ENCODE data around the gene KRT13.
A peak's percentile ranks its signal among the peaks of the same experiment; 100 is the strongest.
"Not testable (repeated sequence)": the region's sequence is repeated elsewhere in the genome, so short reads cannot be mapped to it uniquely, and the experiment has no call there.

The KRT13 gene

DNA sequence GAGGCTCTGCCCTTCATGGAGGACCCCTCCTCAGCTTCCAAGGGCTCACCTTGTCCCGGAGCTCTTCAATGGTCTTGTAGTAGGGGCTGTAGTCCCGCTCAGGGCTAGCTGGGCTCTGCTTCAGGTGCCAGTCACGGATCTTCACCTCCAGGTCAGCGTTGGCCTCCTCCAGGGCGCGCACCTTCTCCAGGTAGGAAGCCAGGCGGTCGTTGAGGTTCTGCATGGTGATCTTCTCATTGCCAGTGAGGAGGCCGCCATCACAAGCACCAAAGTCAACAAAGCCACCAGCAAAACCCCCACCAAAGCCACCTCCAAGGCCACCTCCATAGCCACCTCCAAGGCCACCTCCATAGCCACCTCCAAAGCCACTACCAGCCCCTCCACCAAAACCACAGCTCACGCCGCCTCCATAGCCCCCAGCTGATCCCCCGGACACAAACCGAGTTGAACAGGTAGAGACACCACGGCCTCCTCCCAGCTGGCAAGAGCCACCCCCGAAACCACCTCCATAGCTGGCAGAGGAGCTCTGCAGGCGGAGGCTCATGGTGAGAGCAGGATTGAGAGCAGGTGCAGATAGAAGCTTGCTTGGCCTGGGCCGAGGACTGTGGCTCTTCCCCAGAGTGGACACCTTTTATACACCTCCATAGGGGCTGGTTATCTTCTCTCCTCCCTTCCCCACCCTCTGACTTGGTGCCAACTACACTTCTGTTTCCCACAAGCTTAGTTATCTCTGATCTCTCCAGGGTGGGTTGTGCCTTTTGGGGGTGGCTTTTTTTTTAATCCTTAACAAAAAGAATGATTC lies at the start of gene KRT13:
KRT13 (minus strand) TSS at position 606 of the 802 bp plus-strand sequence; CDS start at position 544, 62 bp downstream.
- DNase-seq, result no peak

DNA sequence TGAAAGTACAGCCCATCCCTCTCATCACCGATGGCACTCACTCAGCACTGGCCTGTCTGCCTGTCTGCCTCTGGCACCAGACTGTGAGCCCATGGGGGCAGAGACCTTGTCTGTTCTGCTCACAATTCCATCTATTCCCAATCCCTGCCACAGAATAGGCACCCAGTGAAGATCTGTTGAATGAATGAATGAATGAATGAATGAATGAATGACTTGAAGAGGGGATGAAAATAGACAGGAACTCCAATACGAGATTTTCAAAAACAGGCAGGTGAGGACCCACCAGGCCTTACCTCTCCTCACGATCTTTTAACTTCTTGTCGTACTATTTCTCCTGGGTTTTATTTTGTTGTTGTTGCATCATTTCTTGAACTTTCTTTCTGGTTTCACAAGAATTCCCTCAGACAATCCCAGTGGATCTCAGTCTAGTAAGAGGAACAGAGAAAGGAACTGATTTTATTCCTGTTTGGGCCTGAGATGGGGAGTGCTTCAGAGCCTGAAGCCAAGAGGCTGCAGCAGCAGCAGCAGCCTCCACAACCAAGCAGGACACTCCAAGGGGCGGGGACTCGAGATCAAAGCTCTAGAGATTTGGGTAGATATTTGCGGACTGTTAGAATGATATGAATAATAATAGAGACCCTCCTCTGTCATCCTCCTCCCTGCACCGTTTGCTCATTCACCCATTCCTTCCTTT lies 48.7 kb upstream of the KRT13 start:
- DNase-seq, result no peak

DNA sequence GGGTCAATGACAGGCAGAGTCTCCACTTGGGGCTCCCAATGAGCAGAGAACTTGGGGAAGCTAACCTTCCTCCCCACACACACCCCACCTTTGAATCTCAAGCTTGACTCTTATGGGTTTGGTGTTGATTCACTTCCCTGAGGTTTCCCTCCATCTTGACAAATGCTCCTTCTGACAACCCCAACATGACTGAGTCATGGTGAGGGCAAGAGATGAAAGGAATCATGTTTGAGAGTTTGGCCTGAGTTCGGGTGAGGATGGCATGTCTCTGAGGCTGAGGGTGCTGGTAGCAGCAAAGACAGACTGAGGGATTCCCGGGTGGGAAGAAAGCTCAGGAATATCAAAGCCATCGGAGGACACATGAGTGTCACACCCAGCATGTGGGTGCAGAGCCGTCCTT lies 47.8 kb upstream of the KRT13 start:
- no peak for DNase-seq

DNA sequence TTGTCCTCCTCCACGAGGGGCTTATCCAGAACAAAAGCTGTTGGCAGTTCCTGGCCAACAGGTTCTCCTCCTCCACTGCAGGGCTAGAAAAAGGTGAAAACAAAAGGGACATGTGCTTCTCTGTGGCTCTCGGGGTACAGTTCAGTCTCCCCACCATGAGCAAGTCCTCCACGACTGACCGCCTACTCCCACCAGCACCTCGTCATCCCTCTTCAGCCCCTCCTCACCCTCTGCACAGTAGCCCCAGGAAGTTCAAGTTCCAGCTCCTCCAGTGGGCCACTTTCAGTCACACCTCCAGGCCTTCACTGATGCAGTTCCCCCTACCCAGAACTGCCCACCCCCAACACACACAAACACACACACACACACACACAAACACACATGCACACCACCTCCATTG lies 47.0 kb upstream of the KRT13 start:
- no peak for DNase-seq

DNA sequence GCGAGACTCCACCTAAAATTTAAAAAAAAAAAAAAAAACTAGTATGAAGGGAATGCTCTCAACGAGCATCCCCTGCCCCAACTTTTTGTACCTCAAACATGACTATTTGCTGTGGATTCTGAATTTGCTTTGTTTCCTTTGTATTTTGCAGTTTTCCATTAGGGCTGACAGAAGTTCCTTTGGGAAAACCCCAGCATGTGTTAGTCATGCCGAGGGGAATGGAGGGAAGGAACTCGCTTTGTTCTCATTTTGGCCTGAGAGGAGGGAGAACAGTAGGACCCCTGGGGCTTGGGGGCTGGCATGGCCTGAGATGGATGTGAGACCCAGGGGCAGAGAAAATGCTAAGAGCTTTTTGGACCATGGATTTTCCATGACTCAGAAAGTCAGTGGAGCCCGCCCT lies 46.0 kb upstream of the KRT13 start:
- no peak for DNase-seq

DNA sequence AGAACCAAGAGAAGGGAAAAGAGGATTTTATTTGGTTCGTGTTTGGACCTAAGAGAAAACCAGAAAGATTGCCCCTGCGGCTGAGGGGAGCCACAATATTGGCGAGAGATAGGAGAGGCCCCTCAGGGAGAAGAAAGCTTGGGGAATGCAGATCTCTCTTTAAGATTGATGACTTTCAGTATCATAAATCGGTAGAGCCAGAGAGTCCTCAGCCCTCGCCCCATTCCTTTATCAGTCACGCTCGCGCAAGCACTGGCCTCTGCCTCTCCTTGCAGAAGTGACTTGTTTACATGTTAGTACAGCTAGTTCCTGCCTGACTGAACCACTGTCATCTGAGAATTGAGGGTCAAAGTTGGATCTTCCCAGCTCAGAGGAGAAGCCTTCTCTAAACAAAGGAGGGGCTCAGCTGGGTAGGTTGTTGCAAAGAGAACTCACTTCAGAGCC lies 44.2 kb upstream of the KRT13 start:
- no peak for DNase-seq

DNA sequence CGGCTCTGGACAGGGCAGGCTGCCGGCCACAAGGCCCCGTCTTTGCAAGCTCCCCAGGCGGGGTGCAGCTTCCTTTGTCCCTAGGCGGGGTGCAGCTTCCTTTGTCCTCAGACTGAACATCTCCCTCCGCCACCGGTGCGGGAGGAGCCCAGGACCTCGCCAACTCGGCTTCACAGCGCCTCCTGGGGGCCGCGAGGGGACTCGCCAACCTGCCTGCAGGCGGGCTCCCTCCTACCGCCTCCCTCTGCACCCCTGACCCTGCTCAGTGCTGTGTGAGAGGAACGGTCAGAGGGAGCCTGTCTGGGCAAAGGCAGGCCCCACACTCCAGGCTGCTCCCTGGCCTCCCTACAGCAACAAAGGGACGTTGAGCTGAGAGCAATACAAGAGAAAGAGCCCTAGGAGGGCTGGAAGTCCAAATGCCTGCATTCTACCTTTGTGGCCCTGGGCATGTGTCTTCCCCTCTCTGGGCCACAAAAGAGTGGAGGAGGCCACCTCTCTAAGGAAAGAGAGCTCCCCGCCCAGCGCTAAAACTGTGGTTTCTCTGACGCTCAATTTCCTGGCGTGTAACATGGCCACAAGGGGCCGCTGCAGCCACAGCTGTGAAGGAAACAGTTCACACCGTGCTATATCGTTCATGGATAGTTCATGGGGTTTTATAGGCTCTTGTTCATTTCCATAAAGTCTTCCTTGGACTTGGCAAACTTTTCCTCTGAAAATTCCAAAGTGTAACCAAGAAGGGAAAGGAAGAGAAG lies 43.6 kb upstream of the KRT13 start:
- peak; percentile 55 for DNase-seq

DNA sequence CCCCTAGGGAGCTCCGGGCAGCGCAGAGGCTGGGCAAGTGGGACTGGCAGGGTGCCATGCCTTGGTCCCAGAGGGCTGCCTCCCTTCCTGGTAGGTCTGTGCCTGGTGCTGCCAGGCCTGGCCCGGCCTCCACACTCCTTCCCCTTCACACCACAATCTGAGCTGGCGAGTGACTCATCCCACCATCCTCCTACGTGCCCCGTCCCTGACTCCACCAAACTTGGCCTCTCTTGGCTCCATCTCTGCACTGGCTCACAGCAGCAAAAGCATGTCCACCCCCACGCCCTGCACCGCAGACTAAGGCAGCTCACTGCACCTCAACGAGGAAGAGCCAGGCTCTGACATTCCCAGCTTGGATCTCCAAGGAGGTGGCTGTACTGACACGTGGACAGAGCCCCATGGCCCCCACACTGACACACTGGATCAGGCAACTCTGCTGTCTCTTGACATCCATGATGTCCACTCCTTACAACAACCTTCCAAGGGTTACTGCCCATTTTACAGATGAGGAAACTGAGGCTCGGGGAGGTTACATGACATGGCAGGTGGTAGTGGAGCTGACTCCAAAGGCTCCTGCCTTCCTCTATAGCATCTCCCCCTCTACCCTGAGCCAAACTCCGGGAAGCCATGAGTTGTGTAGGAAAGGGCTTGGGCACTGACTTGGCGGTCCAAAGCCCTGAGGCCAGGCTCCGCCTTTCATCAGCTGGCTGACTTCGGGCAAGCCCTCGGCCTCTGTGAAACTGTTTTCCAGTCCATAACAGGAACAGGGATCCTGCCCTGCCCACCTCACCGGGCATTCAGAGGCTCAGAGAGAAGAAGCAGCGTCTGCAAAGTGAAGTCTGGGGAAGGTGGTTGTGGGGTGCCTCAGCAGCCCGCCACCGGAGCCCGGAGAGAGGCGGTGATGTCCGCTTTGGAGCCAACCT lies 42.8 kb upstream of the KRT13 start:
- DNase-seq, result no peak

DNA sequence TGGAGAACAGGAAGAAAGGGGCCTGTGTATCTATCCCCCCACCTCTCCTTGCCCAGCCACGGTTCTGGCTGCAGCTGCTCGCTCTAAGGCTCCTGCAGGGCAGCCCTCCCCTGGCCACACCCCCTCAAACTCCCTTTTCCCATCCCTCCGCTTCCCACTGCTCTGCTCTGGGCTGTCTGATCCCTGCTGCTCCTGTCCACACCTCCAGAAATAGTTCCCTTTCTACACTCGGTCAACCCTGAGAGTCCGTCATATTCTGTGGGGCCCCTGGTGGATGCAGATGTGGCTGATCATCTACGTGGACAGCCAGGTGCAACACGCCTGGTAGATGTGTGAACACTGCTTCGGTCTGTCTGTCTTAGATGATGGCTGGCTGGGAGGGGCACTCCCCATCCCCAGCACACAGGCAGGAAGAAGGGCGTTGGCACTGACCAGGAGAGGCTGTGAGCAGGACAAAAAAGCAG lies 42.0 kb upstream of the KRT13 start:
- no peak for DNase-seq

DNA sequence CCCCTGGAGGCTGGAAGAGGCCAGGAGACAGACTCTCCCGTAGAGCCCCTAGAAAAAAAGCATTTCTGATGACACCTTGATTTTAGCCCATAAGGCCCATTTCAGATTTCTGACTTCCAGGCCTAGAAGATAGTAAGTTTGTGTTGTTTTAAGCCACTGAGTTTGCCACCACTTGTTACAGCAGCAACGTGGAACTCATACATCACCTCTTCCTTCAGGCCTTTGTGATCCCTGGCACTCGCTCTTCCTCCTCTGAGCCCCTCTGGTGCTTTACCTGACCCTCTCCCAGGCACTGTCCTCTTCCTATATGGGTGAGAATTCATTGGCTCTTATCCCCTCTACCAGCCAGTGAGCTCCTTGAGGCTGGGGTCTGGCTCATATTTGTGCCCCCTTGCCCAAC lies 41.4 kb upstream of the KRT13 start:
- no peak for DNase-seq

DNA sequence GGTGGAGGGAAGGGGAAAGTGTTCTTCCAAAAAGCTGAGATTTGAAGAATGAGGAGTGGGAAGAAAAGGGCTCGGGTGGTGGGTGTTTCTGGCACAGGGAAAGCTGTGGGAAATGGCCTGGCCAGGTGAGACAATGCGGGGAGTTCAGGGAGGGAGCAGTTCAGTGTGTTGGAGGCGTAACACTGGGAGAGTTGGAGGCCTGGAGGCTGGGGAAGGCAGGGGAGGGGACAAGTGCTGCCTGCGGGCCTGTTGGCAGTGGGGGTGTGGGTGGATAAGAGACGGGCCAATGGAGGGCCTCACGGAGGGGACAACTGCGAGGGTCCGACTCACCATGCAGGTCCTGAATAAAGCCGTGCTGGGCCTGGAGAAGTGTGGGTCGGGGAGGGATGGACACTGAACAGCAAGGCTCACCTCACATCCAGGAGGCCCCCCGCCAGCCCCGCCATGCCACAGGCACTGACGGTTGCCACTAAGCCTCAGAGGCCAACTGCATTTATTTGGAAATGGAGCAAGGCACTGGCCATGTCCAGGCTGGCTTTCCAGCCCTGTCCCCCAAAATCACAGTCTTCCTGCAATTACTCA lies 40.5 kb upstream of the KRT13 start:
- DNase-seq, result no peak

DNA sequence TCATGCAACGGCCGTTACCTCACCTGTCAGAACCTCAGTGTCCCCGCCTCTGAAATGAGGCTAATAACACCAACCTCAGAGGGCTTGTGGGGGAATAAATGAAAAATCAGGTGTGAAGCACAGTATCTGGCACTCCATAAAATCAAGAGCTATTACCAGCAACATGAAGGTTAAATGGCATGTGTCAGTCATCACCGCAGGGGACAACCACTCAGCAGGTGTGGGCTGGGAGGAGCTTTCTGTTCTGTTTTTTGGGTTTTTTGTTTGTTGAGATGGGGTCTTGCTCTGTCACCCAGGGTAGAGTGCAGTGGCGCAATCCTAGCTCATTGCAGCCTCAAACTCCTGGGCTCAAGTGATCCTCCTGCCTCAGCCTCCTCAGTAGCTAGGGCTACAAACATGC lies 39.5 kb upstream of the KRT13 start:
- no peak for DNase-seq

DNA sequence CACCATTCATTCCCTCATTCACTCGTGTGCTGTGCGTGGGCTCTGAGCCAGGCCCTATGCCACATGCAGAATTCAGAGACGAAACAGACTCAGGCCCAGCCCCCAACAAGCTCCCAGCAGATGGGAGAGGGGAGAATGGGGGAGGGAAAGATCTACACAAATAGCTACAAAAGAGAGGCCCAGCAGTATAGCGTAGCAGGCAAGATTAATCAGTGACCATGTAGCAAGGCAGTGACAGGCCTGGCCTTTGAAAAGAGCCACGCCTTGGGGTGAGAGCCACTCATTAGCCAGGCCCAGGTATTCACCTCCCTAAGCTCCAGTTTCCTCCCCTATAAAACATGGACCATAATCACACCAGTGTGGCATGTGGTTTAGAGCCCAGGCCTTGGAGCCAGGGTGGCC lies 39.1 kb upstream of the KRT13 start:
- peak; percentile 43 for DNase-seq

DNA sequence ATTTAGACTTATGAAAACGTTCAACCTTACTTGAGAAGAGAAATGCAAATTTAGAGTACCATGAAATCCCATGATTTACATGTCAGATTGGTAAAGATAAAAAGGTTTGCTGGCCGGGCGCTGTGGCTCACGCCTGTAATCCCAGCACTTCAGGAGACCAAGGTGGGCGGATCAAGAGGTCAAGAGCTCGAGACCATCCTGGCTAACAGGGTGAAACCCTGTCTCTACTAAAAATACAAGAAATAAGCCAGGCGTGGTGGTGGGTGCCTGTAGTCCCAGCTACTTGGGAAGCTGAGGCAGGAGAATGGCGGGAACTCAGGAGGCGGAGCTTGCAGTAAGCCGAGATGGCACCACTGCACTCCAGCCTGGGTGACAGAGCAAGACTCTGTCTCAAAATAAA lies 37.4 kb upstream of the KRT13 start:
- DNase-seq, result not testable (repeated sequence)

DNA sequence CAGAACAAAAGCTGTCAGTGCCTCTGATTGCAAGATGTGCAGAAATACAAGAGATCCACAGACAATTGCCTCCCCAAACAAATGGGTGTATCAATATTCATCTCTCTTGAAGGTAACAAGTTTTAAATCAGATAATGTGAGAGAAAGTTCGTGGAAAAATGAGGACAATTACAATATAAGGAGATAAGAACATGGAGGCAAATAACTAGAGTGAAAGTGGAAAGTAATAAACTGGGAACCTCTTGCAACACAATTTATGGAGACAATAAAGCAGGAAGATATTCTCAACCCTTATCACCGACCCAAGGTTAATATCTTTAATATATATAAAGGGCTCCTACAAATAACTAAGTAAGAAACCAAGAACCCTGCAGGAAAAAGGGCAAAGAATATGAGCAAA lies 36.9 kb upstream of the KRT13 start:
- DNase-seq, result no peak

DNA sequence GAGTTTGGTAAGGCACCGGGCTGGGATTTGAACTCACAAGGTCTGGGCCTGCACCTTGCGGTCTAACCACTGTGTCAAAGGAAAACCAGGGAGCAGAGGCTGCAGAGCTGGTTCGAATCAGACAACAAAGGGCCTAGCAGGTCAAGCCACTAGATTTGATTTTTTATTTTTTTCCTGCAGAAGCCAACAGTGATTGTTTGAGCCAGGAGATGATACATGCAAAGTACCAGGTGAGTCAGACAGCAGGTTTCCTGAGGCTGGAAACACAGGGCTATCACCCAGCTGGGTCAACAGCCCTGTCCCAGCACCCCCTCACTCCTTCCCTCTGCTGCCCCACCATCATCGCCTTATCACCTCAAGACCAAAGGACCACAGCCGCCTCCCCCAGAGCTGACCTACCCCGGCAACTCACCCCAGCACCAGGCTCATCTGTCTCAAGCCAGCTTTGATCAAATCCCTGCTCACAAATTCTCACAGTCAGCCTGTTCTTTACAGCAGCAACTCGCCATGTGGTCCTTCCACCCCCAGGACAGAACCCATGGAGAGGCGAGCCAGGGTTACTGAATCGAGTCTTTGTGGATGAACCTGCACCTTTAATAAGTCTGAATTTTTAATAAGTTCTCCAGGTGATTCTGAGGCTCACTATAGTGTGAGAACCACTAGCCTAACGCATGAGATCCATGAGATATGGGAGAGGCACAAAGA lies 35.7 kb upstream of the KRT13 start:
- no peak for DNase-seq

DNA sequence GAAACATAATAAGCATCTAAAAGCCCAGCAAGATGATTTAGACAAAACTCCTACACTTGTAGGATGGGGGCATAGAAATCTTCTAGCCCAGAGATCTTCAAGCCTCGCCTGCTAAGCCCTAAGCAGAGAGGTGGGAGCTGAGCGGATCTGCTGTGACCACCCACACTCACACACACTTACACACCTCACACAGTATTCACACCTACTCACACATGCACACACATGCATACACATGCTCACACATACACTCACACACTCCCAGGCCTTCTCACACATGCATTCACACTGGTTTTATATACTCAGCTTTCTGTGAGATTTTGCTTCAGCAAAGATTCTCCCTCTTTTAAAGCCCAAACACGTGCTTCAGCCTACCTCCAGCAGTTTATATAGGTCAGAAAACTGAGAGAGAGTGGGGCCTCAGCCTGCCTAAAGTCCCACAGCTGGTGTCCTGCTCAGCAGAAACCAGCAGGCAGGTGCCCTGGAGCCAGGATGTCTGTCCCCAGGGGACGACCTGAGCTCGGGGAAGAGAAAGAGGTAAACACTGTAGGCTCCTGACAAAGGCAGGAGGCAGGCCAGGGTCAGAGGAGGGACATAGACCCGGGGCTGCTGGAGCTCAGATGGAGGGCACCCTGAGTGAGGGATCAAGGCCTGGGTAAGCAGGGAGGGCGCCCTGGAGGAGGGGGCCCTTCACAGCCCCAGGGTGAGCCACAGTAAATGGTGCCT lies 34.7 kb upstream of the KRT13 start:
- peak; percentile 28 for DNase-seq

DNA sequence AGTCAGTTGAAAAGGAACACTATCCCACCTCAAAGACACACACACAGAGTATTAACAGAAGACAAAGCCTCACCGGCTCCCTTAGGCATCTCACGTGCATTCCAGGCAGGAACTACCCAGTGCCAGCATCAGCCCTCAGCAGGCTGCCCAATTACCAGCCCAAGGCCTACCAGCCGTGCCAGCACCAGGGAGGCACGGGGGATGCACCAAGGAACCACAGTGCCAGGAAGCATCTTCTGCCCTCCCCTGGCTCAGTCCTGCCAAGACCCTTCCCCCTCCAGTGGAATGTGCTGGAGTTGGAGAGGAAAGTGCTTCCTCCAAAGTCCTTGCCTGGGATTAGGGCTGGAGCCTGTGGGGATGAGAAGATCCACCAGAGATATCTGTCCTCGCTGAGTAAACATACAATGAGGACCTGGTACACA lies 33.7 kb upstream of the KRT13 start:
- DNase-seq, result no peak

DNA sequence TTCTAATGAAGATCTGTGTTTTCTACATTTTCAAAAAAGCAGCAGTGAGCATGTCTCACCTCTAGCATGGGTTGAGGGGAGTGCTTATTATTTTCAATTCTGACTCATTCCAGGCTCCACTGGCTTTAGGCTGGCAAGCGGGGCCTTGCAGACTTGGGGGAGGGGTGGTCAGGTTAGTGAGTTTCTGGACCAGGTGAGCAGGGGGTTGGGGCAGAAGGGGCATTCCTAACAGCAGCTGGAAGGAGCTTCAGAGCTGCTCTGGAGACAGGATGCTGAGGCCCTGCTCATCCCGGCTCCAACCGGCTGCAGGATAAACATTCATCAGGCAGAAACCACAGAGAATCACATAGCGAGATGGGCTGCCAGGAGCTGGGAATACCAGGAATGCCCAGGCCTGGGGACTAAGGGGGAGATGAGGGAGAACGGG lies 33.2 kb upstream of the KRT13 start:
- no peak for DNase-seq

DNA sequence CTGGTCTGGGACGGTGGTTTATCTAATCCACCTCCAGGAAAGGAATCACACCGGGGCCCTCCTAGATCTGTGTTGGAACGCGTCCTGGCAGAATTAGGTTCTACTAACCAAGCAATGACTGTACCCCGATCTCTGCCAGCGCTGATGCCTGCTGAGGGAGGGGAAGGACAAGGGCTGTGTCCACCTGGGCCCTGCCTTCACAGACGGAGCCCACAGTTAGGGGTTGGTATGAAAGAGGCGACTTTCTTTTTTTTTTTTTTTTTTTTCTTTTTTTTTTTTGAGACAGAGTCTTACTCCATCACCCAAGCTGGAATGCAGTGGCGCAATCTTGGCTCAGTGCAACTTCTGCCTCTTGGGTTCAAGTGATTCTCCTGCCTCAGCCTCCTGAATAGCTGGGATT lies 32.6 kb upstream of the KRT13 start:
- no peak for DNase-seq

DNA sequence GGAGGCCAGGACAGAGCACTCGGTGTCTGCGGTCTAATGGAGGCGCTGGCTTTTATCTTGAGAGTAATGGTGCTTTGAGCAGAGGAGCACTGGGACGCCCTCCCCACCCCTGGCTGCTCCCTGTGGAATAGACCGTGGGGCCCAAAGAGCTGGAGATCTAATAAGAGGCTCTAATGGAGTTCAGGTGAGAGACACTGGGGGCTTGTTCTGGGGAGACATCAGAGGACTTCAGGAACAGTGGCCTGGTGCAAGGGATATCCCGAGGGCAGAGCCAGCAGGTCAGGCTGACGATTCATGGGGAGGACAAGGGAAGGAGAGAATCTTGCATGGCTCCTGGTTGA lies 32.2 kb upstream of the KRT13 start:
- no peak for DNase-seq

All from NCI-H1105 treated with DMSO at 0.1 percent for 48 hours (cell line).